Kidney (tissue), 14 donors: ENCODE measurements around the gene DIP2A. TPM values are rescaled to one million over a fixed set of nuclear protein-coding genes. Genes with fewer than 3 reads are reported as not detected.

Source experiments
- DNase-seq, 5 donors: peaks; one replicate each; pipeline ENCODE4 v3.0.0-alpha.2; 2013 to 2020
- FAIRE-seq: peaks from 2 replicates; lab custom pipeline; 2012; peaks lifted over from hg19 to GRCh38; lab: Jason Lieb, UNC
- H3K27ac ChIP-seq, 2 donors: one replicate each; pipeline ENCODE4 v1.7.0; 2013; ENCODE audit warnings: low read depth in 2 of 2, low read length in 2 of 2, inconsistent platforms in 1 of 2
- H3K27me3 ChIP-seq: one replicate; pipeline ENCODE4 v1.7.1; 2013; ENCODE audit warnings: low read length, inconsistent platforms; ENCODE audit not compliant: control insufficient read depth, insufficient read depth
- H3K36me3 ChIP-seq, 3 donors: one replicate each; pipeline versions ENCODE4 v1.7.0 to v1.7.1; 2013; ENCODE audit warnings: low read length in 3 of 3, control low read depth in 1 of 3, inconsistent platforms in 1 of 3; ENCODE audit not compliant: insufficient read depth in 3 of 3, control insufficient read depth in 2 of 3
- H3K4me1 ChIP-seq, 3 donors: one replicate each; pipeline versions ENCODE4 v1.7.0 to v1.7.1; 2013; ENCODE audit warnings: low read length in 3 of 3, inconsistent platforms in 1 of 3, low read depth in 1 of 3; ENCODE audit not compliant: control insufficient read depth in 2 of 3, insufficient read depth in 2 of 3
- H3K4me3 ChIP-seq, 3 donors: one replicate each; pipeline versions ENCODE4 v1.7.0 to v1.8.1; 2013; ENCODE audit warnings: low read length in 3 of 3, control low read depth in 1 of 3, inconsistent platforms in 1 of 3
- H3K9ac ChIP-seq, 3 donors: one replicate each; pipeline versions ENCODE4 v1.7.0 to v1.7.1; 2013; ENCODE audit warnings: low read length in 3 of 3, control low read depth in 1 of 3, inconsistent platforms in 1 of 3
- H3K9me3 ChIP-seq, 3 donors: one replicate each; pipeline versions ENCODE4 v1.7.0 to v1.7.1; 2013; ENCODE audit warnings: low read length in 3 of 3, control low read depth in 1 of 3, inconsistent platforms in 1 of 3; ENCODE audit not compliant: control insufficient read depth in 2 of 3, insufficient read depth in 1 of 3
- CTCF ChIP-seq: IDR thresholded peaks from 3 replicates; pipeline ENCODE4 v1.5.1; 2012; ENCODE audit warnings: mild to moderate bottlenecking, moderate library complexity, borderline replicate concordance; ENCODE audit not compliant: insufficient read depth; ENCODE audit errors: extremely low read depth
- intact Hi-C: fragments of 100-400 bp; cut with DNase I; formaldehyde crosslinking; loops from one replicate; pipeline ENCODE4 v1.11.1; 2022
- polyA plus RNA-seq: library from polyadenylated mRNA; stranded (reverse); fragments of 350-450 nt; fragmentation: Illumina TruSeq; extraction: RNeasy Lipid Tissue Mini Kit (QIAGEN cat#74804); gene quantifications from one replicate; pipeline ENCODE4 v1.2.3, GENCODE V29; 2014; ENCODE audit warnings: low read depth, low replicate concordance; ENCODE audit not compliant: insufficient read depth
- total RNA-seq: library from RNA; stranded (reverse); fragmentation: NEBNext Ultra II Directional; extraction: Animal tissue kit (Norgen Biotek cat#: 25700); gene quantifications from one replicate; pipeline ENCODE4 v1.2.1, GENCODE V29; 2021
- donor health status: control.
- donor health status: control.
- donor health status: control.
- donor health status: control.
- donor health status: control.
- donor health status: DM: yes; HTN: yes; CAD: no.
- donor health status: Normal renal cell carcinoma (clear cell type).

Gene DIP2A
- total and polyA plus RNA-seq, 2 donors from 2014 or later, result 8.7 to 36.5 TPM

- Histone ChIP-seq H3K36me3 (peaks cover 0 to 17% (median 17%) of the 10 kb centered on the region in 3 donors), H3K4me1 (no peaks in the 10 kb centered on the region), H3K27me3 (no peaks in the 10 kb centered on the region), H3K9ac (no peak overlapping the region), H3K27ac (no peak overlapping the region), H3K9me3 (no peaks in the 10 kb centered on the region), H3K4me3 (no peak overlapping the region)
- DNase-seq (peak in 1 of 5 donors; percentile 59), FAIRE-seq (no peak)
- TF ChIP-seq CTCF, result no peak
- intact Hi-C loops, result no loop called here
Observed at GRCh38 chr21:46428987-46429710, 29.5 kb upstream of the DIP2A start.

DNA sequence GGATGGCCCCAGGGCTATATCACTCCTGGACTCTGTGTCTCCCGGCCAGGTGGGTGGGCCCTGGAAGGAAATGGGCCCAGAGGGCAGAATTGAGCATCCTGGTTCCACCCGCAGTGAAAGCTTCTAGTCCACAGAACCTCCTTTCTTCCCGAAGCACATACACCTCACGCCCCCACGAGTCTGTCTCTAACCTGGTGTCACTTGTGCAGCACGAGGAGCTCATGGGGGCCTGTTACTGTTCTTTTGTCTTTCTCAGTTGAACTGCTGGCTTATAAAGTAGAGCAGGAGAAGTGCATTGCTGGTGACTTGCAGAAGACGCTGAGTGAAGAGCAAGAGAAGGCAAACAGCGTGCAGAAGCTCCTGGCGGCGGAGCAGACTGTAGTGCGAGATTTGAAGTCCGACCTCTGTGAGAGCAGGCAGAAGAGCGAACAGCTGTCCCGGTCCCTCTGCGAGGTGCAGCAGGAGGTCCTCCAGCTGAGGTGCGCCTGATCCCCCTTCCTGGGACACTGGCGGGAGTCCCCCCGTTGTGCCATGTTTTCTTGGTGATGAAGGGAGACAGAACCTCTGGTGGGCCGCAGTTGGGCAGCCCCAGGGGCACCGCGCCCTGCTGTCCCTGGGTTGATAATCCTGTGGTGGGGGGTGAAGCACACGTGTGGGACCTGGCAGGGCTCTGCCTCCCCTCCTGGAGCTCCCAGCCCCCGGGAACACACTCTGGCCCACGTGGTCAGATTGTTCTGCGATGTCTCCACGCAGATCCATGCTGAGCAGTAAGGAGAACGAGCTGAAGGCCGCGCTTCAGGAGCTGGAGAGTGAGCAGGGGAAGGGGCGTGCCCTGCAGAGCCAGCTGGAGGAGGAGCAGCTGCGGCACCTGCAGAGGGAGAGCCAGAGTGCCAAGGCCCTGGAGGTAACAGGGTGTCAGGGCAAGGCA lies 28.7 kb upstream of the DIP2A start:
- Histone ChIP-seq H3K4me1 (no peaks in the 10 kb centered on the region), H3K36me3 (peaks cover 0 to 17% (median 17%) of the 10 kb centered on the region in 3 donors), H3K9ac (no peak overlapping the region), H3K27me3 (no peaks in the 10 kb centered on the region), H3K4me3 (no peak overlapping the region), H3K27ac (no peak overlapping the region), H3K9me3 (no peaks in the 10 kb centered on the region)
- DNase-seq (peak in 1 of 5 donors; percentile 56), FAIRE-seq (no peak)
- intact Hi-C loops, result no loop called here
- TF ChIP-seq CTCF, result no peak

- H3K27me3 ChIP-seq, result no peaks in the 10 kb centered on the region
- no peaks in the 10 kb centered on the region for H3K4me1 ChIP-seq
- H3K4me3 ChIP-seq, result no peak overlapping the region
- DNase-seq, result peak in 1 of 5 donors; percentile 55
- no peaks in the 10 kb centered on the region for H3K9me3 ChIP-seq
- no peak for TF ChIP-seq CTCF
- H3K36me3 ChIP-seq, result peaks cover 0 to 17% (median 17%) of the 10 kb centered on the region in 3 donors
- no peak for FAIRE-seq
- H3K27ac ChIP-seq, result no peak overlapping the region
- intact Hi-C loops, result no loop called here
- H3K9ac ChIP-seq, result no peak overlapping the region
Observed at GRCh38 chr21:46431448-46431847, 27.2 kb upstream of the DIP2A start.
